Activated naive CD4-positive, alpha-beta T cell treated with Interleukin-2 at 50 U/mL for 16 hours (primary cell): Measurements from ENCODE around the gene OOSP2.
"Not testable (repeated sequence)": the region's sequence is repeated elsewhere in the genome, so short reads cannot be mapped to it uniquely, and the experiment has no call there.

ENCODE experiments used
- DNase-seq: peaks from one replicate; pipeline ENCODE4 v3.0.0-alpha.2; 2020

OOSP2 gene

GRCh38 chr11:60040109-60040508 lies at the start of gene OOSP2:
Gene OOSP2, plus strand, starts transcription at chr11:60040409. Its CDS starts 51 bp downstream, at chr11:60040460.
- no peak for DNase-seq

- DNase-seq: no peak
Measured at GRCh38 chr11:59990421-59990820, 49.8 kb upstream of the OOSP2 start.

GRCh38 chr11:59992425-59992824 lies 47.8 kb upstream of the OOSP2 start:
- DNase-seq: no peak

GRCh38 chr11:59997800-59998199 lies 42.4 kb upstream of the OOSP2 start:
- DNase-seq: no peak

- DNase-seq: no peak
Measured at GRCh38 chr11:59999691-60000090, 40.5 kb upstream of the OOSP2 start.

- DNase-seq: no peak
Measured at GRCh38 chr11:60003729-60004128, 36.5 kb upstream of the OOSP2 start.

GRCh38 chr11:60005360-60005759 lies 34.8 kb upstream of the OOSP2 start:
- no peak for DNase-seq

GRCh38 chr11:60016881-60017280 lies 23.3 kb upstream of the OOSP2 start, which contains the start of gene OOSP4B:
Gene OOSP4B, plus strand, starts transcription at chr11:60017181.
- DNase-seq: no peak

- DNase-seq: no peak
Measured at GRCh38 chr11:60018058-60018457, 22.2 kb upstream of the OOSP2 start.

- DNase-seq: not testable (repeated sequence)
Measured at GRCh38 chr11:60020376-60020775, 19.8 kb upstream of the OOSP2 start.

- DNase-seq: no peak
Measured at GRCh38 chr11:60029015-60029632, 11.1 kb upstream of the OOSP2 start.

GRCh38 chr11:60050422-60050821 lies 10.2 kb downstream of the OOSP2 start:
- DNase-seq: not testable (repeated sequence)

GRCh38 chr11:60050839-60051238 lies 10.6 kb downstream of the OOSP2 start:
- DNase-seq: not testable (repeated sequence)

- DNase-seq: no peak
Measured at GRCh38 chr11:60056349-60056969, 16.2 kb downstream of the OOSP2 start, which contains the start of gene MS4A3. Gene MS4A3, plus strand, starts transcription at chr11:60056665. Its CDS starts 4,496 bp downstream, at chr11:60061161.

- DNase-seq: no peak
Measured at GRCh38 chr11:60059052-60059451, 18.8 kb downstream of the OOSP2 start.

GRCh38 chr11:60059521-60060240 lies 19.5 kb downstream of the OOSP2 start:
- no peak for DNase-seq

- DNase-seq: no peak
Measured at GRCh38 chr11:60064111-60064510, 23.9 kb downstream of the OOSP2 start.

- DNase-seq: no peak
Measured at GRCh38 chr11:60065801-60066200, 25.6 kb downstream of the OOSP2 start.

GRCh38 chr11:60069450-60069849 lies 29.2 kb downstream of the OOSP2 start:
- no peak for DNase-seq

- DNase-seq: not testable (repeated sequence)
Measured at GRCh38 chr11:60071644-60072043, 31.4 kb downstream of the OOSP2 start.

- DNase-seq: no peak
Measured at GRCh38 chr11:60077216-60077817, 37.1 kb downstream of the OOSP2 start.

- DNase-seq: no peak
Measured at GRCh38 chr11:60077981-60078380, 37.8 kb downstream of the OOSP2 start.

- DNase-seq: no peak
Measured at GRCh38 chr11:60078745-60079144, 38.5 kb downstream of the OOSP2 start.

GRCh38 chr11:60080535-60080934 lies 40.3 kb downstream of the OOSP2 start:
- no peak for DNase-seq
